Mammary epithelial cell (primary cell): ENCODE results near the gene PCBP3.

Experiments used
- CTCF ChIP-seq, 2 donors: IDR thresholded peaks in 1 of 2; conservative IDR thresholded peaks in 1 of 2; 2 replicates each; pipeline ENCODE4 v1.5.1; 2011 to 2012; ENCODE audit warnings: inconsistent platforms in 2 of 2, low read length in 2 of 2, mild to moderate bottlenecking in 2 of 2, control low read depth in 1 of 2, low read depth in 1 of 2; ENCODE audit not compliant: insufficient read depth in 1 of 2; ENCODE audit errors: extremely low read depth in 1 of 2
- EZH2 ChIP-seq: IDR thresholded peaks from 2 replicates; pipeline ENCODE4 v1.6.1; 2012; ENCODE audit warnings: low read length, inconsistent platforms, borderline replicate concordance

- TF ChIP-seq CTCF (conservative IDR thresholded peaks at IDR 0.05 in 1 of 2, IDR thresholded peaks at IDR 0.05 in 1 of 2; ENCODE audit: extremely low read depth in 1 of 2, insufficient read depth in 1 of 2, low read depth in 1 of 2, low read length in 2 of 2) = no peak
- TF ChIP-seq EZH2 = no peak
These were observed 128.7 kb downstream of the PCBP3 start for GRCh38 chr21:45772180-45772579.
